HG03469 (cell line): ENCODE data around the gene ITIH3.

ENCODE experiments used
- ATAC-seq: cut with Tn5 transposase; IDR thresholded peaks from one replicate; pipeline ENCODE4 v1.9.1; 2021; ENCODE audit warnings: mild to moderate bottlenecking, moderate library complexity, moderate number of reproducible peaks; ENCODE audit not compliant: unreplicated experiment

ITIH3 gene

DNA sequence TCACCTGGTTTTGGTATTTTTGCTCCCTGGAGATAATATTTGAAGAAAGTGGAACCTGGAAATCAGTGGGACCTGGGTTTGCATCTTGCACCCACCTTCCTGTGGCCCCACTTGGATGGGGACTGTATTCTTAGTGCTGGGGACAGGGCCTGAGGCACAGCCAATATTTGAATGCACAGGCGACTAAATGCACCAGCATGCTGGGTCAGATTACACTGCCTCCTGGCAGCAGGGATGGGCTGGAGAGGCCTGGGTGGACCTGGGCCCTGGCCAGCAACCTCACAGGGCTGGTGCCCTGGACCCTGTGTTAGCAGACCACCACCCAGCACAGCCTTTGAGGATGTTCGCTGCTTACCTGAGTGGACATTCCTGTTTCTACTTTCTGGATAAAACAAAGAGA lies 25.3 kb downstream of the ITIH3 start:
- ATAC-seq = no peak

DNA sequence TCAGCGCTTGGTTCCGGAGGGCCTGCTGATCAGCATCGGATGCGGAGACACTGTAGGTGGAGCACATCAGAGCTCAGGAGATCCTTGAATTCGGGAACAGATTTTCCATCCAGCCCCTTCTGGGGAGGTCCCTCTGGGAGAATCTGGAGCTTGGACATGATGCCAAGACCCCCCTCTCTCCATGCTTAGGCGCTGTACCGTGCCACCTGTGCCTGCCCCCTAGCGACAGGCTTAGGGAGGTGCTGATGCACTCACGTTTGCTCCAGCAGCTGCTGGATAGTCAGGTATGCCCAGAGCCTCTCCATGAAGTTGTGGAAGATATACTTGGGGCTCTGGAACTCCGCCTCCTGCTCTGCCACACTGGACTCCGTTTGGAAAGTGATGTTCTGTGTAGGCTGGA lies 26.1 kb downstream of the ITIH3 start:
- no peak for ATAC-seq

DNA sequence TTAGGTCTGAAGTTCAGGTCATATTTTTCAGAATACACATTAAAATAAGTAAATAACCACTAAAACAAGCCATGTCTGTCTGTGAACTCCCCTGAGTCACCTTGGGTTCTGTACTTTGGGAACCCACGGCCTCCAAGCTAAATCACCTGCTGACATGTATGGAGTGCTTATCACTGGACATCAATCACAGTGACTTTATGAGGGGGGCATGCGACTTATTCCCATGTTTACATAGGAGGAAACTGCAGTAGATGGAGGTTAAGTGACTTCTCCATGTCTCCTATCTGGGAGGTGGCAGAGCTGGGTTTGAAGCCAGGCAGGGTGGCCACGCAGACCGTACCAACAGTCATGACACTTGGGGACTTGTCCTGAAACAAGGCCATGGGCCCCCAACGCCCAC lies 27.8 kb downstream of the ITIH3 start:
- ATAC-seq = no peak

DNA sequence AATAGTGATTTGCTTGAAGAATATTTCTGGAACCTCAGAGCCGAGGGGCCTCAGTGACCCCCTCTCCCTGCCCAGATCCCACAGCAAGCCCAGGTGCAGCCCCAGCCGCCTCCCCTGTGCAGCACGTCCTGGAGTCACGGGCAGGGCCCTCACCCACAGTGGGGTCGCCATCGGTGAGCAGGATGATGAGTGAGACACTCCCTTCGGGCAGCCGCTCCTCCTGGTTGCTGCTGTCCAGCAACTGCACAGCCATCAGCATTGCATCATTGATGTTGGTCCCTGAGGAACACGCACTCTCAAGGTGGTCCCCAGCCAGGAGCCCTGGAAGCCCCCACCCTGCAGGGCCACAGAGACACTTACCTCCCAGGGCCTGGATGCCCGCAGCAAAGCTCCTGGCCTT lies 29.4 kb downstream of the ITIH3 start:
- ATAC-seq = no peak

DNA sequence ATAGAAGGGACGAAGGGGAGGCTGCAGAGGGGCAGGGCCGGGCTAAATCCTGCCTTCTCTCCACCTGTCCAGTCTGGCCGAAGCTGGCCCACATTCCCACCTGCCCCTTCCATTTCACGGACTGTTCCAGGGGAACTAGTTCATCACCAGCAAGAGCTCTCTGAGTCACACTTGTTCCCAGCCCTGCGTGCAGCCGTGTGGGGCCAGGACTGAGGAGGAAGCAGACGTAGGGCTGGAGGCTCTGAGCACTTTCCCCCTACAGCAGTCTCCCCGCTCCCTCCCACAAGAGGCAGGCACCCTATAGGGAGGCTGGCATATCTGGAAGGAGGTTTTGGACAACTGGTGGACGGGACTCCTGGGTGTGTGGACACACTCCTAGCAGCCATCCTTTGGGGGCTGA lies 32.8 kb downstream of the ITIH3 start:
- no peak for ATAC-seq

DNA sequence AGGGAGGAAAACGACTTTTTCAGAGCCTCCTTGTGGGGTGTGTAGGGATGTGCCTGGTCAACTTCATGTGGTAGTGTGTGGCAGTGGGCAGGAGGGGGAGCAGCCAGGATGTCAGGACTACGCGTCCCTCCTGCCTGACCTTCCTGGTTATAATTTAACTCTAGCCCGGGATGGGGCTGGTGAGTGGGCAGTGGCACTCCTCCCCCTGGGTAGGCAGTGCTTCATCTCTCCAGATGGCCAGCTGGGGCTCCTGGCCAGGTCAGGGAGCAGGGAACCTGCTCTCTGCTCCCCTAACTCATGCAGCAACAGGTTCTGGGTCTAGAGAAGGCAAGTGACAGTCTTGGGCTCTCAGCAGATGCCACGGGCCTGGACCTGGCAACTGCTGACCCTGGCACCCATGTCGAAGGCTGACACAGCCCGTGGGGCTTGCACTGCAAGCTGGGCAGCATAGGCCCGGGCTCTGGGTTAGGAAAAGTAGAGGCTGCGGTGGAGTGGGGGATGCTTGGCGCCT lies 33.3 kb downstream of the ITIH3 start:
- no peak for ATAC-seq

DNA sequence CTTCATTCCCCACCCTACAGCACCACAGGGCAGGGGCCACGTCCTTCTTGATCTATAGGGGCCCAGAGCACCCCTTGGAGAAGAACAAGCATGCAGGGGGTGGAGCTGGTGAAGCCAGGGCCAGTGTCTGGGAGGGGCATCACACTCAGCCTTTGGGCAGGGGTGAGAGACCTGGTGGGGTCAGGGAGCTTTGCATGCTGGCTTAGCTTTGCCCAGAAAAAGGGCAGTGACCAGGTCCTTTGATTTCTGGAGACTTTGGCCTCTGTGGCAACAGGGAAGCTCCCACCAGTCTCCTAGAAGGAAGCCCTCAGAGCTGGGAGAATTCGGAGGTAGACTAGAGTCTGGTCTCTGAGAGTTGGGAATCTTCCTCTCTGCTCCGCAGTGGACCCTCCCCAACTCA lies 34.9 kb downstream of the ITIH3 start:
- no peak for ATAC-seq

DNA sequence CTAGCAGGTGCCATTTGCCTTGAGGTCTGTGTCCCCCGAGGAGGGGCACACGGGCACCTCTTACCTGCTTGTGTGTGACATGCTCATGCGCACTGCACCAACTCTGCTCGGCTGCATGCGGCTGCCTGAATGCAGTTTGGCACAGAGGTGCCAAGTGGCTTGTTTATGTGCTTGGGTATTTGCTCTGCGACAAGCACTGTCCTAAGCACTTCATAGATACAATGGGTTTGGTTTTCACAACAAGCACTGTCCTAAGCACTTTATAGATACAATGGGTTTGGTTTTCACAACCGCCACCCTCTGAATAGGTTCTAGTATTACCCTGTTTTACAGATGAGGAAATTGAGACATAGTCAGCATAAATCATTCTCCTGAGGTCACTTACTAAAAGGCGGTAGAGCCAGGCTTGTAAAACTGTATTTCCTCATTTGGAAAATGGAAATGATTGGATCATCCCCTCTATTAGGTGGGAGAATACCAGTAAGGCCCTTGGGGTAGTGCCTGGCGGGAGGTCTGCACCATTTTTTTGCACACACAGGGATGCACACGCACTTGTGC lies 35.4 kb downstream of the ITIH3 start:
- no peak for ATAC-seq

DNA sequence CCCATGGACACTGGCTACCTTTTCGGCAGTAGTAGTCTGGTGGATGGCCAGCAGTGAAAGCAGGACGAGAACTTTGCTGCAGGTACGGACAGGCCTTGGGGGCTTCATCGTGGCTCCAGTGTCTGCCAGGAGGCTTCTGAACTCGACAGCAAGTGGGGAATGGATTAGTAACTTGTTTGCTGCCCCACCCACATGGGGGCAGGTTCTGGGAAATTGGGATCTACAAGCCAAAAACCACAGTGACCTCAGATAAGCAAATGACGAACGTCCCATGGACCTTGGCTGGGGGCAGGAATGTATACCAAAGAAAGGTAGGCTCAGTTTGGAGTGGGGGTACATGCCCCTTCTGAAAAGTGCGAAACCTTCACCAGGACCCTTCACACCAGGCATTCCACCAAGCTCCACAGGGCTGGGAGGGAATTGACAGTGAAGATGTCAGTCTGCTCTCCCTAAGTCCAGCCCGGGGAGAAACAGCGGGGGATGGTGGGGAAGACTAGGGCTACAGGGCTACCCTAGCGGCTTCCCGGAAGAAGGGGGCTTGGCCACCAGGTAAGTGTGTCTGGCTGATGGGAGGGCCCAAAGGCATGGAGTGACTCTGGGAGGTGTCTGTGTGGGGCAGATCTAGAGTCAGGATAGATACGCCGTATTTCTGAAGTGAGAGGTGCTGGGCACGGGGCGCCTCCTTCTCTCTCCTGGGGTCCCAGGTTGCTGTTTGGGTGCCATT lies 36.1 kb downstream of the ITIH3 start, which contains the start of gene ITIH4:
TSS of gene ITIH4 (minus strand) at position 138 of the 724 bp plus-strand sequence. CDS start at position 108, 30 bp downstream.
- ATAC-seq = no peak

DNA sequence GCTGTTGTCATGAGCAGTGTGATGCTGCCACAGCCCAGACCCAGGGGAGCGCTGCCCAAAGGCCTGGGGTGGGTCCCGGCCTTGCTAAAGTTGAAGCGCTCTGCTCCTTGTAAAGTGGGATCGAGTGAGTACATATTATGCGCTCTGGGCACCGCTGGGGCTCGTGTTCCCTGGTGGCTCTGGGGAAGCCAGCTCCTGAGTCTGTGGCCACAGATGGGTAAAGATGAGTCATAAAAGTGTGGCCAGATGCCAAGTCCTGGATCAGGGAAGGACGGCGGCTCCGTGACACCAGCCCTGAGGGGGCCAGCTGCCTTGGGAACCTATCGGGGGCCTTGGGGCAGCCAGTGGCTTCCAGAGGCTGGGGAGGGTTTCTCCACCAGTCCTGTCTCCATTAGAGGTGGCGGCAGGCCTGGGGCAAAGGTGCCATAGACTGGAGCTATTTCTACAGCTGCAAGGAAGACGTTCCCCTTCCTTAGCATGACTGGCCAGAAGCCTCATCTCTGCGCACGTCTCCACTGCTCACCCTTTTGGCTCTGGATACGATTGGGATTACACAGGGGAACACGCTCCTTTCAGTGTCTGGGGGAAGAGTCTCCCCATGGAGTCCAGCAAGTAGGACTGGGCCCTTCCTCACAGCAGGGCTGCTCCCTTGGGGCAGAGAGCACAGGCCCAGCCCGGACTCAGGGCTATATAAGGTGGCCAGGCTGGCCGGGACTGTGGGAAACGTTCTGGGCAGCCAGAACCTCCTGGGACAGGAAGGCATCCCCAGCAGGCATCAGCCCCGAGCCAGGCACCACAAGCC lies 37.1 kb downstream of the ITIH3 start:
- ATAC-seq = no peak

DNA sequence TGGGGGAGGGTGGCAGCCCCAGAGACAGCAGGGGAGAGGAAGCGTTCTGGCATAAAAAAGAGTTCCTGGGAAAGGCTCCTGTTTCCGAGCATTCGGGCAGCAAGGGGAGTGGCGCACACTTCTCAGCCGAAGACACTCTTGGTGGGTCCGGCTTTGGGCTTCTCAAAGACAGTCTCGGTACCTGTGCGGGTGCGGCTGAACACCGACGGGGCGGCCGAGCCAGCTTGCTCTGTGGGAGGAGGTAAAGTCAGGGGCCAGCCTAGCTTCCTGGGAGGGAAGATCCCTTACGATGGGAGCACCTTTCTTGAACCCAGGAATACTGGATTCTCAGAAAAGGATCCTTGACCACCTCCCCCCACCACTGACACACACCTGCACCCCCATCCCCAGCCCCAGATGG lies 38.6 kb downstream of the ITIH3 start:
- ATAC-seq = no peak

DNA sequence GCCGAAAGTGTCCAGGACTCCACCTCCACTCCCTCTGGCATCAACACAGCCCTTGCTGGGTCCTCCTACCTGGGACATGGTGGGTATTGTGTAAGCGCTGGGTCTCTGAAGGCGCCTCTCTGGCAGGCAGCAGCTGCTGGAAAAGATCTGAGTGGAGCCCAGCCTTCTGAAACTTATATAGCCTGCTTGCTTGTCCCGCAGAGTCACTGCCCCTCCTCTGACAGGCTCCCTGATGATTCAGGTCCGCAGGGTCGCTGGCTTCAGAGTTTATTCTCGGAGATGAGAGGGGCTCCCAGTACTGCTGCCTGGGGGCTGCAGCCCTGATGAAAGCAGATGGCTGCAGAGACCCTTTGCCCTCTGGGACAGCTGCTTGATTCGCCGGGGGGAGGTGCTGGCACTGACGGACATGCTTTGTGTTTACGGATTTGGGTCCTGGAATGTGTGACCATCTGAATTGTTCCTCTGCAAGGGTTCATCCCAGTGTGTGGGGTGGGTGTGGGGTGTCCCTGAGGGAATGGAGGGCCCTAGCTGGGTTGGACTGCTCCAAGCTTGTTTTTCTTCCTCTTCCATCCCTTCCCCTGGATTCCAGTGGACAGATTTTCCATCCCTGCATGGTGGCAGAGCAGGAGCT lies 40.4 kb downstream of the ITIH3 start, which contains the start of gene MUSTN1:
TSS of gene MUSTN1 (minus strand) at position 149 of the 631 bp plus-strand sequence. CDS start at position 78, 71 bp downstream.
- no peak for ATAC-seq

DNA sequence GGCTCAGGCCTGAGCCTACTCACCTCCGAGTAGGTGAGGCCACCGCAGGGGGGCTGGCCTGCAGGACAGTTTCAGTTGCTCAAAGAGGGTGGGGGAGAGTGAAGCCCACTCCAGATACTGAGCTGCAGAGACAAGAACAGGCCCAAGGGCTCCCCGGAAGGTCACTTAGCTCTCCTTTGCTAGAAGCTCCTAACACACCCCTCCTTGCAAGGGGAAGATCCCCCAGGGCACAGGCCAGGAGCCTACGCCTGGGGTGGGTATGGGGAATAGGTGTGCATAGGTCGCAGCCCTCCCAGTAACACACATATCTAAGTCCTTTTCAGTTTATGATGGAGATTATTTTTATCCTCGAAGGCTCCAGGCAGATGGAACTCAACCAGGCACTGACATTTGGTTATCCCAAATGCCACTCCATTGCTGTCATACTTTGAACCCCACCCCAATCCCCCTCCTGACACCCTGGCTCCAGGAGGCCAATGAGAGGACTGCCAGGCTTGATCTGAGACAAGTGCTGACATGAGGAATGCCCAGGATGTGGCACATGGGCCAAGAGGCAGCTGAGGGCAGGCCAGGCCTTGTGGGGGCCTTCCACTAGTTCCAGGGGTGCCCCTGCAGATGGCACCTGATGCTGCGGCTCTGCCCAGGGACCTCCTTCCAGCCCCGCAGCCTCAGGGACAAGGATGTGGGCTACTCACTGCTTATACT lies 41.3 kb downstream of the ITIH3 start:
- no peak for ATAC-seq

DNA sequence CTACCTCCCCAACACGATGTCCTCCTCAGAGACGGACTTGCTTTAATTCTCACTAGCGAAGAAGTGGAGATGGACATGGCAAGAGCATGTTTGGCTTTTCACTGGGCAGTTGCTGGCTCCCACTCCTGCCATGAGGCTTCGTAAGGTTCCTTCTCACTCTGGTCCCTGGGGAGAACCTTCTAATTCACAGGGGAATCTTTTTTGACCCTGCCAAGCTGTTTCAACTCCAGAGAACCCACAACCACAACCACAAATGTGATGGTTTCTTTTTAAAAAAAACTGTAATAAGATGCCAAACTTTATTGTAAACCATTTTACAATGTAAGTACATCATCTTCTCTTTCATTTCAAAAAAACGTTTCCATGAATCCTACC lies 41.9 kb downstream of the ITIH3 start:
- ATAC-seq = no peak

DNA sequence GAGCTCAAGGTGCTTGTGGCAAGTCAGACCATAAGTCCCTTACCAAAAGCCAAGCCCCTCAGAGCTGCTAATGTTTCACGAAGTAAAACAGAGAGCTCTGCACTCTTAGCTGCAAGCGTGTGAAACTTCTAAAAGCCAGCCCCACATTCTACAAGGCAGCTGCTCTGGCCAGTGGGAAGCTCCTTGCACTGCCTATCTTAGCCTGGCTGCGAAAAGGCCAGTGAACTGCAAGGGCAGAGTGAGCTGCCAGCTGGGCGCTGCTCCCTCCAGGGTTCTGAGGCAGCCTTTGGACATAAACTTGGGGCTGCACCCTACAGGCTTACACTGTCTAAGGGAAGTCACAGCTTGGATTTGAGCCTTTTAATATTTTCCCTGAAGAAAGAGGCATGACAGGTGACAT lies 42.4 kb downstream of the ITIH3 start:
- no peak for ATAC-seq

DNA sequence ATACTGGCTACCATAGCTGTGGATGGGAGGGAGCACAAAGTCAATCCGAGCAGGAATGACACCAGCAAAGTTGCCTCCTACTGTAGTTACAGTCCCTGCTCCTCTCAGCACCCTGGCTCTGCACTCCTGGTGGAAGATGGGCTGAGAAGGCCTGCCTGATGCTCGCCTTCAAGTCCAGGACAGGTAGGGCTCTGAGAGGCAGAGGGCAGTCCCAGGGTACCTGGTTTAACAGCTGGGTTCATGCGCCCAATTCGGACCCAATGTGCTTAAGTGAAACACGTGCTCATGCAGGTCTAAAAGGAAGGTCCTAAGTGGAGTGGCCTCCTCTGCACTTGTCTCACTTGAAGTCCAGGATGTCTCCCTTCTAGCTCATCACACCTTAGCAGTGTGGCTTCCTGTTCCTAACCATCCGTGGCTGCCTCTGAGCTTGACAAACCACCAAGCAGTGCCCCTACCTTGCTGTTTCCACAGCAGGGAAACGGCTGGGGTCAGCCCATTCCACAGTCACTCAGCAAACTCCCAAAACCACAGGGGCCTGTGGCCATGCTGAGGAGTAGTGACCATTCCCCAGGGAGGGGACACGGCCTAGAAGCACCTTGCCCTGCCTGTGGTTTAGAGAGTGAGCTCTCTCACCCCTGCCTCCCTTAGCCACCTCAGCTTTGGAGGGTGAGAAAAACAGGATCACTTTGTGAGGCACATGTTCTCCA lies 44.1 kb downstream of the ITIH3 start:
- ATAC-seq = no peak

DNA sequence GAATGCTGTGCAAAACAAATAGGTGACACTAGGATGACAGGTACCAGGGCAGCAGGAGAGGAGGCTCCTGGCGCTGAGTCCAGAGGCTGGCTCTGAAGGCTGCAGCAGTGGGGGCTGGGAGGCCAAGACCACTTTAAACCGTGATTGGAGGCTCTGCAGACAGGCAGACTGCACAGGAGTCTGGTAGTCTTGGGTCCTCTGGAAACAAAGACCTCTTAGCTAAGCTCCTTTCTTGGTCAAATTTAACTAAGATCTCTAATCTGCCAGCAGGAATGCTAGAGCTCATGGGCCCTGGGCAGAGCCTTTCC lies 44.6 kb downstream of the ITIH3 start:
- no peak for ATAC-seq

DNA sequence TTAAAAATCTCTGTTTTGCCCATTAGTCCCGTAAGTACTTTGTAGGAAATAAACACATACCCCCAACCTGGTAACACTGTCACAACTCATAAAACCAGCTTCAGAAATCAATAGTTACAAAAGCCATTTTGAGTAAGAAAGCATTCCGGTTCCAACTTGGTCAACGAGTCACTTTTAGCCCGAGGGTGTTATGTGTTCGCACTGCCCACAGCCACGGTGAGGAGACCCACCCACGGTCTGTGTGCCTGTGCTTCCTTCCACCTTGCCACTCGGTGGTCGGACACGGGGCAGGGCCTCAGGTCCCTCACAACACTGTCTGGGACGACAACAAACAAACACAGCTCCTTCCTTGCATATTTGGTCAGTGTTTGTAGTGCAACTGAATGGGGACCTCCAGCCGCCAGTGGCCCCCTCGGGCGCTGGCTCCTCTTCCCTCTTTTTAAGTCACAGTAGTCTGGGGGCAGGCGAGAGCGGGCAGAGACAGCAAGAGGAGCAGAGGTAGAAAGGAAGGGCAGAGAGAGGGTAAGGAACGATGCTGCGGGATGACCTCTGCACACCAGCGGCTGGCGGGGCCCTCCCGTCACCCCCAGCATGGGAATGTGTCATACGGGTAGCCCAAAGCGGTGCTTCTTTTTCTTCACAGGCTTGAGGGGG lies 45.4 kb downstream of the ITIH3 start:
- no peak for ATAC-seq

DNA sequence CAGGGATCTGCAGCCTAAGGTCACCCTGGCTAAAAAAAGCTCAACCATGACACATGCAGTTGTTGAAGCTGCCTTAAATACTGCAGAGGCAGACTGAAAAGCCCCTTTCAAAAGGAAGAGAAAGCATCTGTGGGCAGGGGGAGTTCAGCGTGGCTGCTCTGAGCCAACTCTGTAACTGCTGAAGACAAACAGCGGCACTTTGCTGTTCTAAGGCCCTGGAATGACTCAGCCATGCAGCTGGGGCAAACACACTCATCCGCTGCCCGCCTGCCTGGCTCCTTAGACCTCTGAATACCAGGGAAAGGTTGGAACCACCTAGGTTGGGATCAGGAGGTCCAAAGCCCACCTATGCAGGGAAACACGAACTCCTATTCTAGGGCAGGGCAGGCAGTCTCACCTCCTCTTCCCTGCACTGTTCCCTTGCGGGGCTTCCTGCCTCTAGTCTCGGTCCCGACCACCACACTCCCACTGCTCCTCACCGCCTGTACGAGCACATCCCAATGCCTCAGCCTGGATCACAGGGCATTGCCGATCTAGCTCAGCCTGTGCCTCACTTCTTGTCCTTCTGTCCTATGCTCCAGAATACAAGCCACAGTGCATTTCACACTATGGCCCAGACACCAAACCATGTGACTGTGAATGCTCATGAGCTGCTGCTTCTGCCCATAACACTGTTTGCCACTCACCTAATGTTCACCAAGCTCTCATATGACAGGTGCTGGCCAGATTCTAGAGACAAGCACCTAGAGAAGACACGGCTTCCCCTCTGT lies 46.8 kb downstream of the ITIH3 start:
- no peak for ATAC-seq
